H9 (cell line): ENCODE results near the gene NMRK1. TPM values are rescaled to one million over a fixed set of nuclear protein-coding genes. Genes with fewer than 3 reads are reported as not detected.

Experiments used
- DNase-seq: peaks from one replicate; pipeline ENCODE4 v3.0.0-alpha.2; 2017
- H2AFZ ChIP-seq: one replicate; pipeline ENCODE4 v1.6.1; 2013; ENCODE audit warnings: mild to moderate bottlenecking, low read length, control low read depth, moderate library complexity
- H2AK5ac ChIP-seq: 2 replicates; pipeline ENCODE4 v1.6.1; 2013; ENCODE audit warnings: low read length, control low read depth, mixed read lengths; ENCODE audit not compliant: insufficient read length
- H2BK120ac ChIP-seq: one replicate; pipeline ENCODE4 v1.6.1; 2013; ENCODE audit warnings: low read depth, mild to moderate bottlenecking, low read length, control low read depth, inconsistent platforms; ENCODE audit not compliant: poor library complexity, severe bottlenecking
- H2BK12ac ChIP-seq: 2 replicates; pipeline ENCODE4 v1.6.1; 2013; ENCODE audit warnings: low read length, control low read depth, mixed read lengths, low read depth; ENCODE audit not compliant: insufficient read length
- H2BK15ac ChIP-seq: 2 replicates; pipeline ENCODE4 v1.6.1; 2013; ENCODE audit warnings: low read depth, low read length, control low read depth
- H2BK20ac ChIP-seq: one replicate; pipeline ENCODE4 v1.6.1; 2013; ENCODE audit warnings: low read depth, mild to moderate bottlenecking, low read length, control low read depth, inconsistent platforms; ENCODE audit not compliant: poor library complexity, severe bottlenecking
- H2BK5ac ChIP-seq: 2 replicates; pipeline ENCODE4 v1.6.1; 2013; ENCODE audit warnings: low read length, control low read depth, mixed read lengths; ENCODE audit not compliant: insufficient read length
- H3K14ac ChIP-seq: 2 replicates; pipeline ENCODE4 v1.6.1; 2013; ENCODE audit warnings: low read length, control low read depth; ENCODE audit not compliant: insufficient read depth
- H3K18ac ChIP-seq: 2 replicates; pipeline ENCODE4 v1.6.1; 2013; ENCODE audit warnings: low read depth, mild to moderate bottlenecking, mixed read lengths, low read length, control low read depth; ENCODE audit not compliant: insufficient read length
- H3K23ac ChIP-seq: 2 replicates; pipeline ENCODE4 v1.6.1; 2013; ENCODE audit warnings: low read length, control low read depth, mixed read lengths, low read depth; ENCODE audit not compliant: insufficient read length
- H3K23me2 ChIP-seq: 2 replicates; pipeline ENCODE4 v1.6.1; 2013; ENCODE audit warnings: low read depth, mild to moderate bottlenecking, mixed read lengths, low read length, control low read depth; ENCODE audit not compliant: insufficient read length, poor library complexity, severe bottlenecking
- H3K27ac ChIP-seq: 2 replicates; pipeline ENCODE4 v1.5.1; 2013; ENCODE audit warnings: low read length, control low read depth, mixed read lengths, low read depth; ENCODE audit not compliant: insufficient read length
- H3K27me3 ChIP-seq: 2 replicates; pipeline ENCODE4 v1.6.1; 2013; ENCODE audit warnings: low read length, control low read depth, inconsistent platforms; ENCODE audit not compliant: insufficient read depth
- H3K4ac ChIP-seq: 2 replicates; pipeline ENCODE4 v1.6.1; 2013; ENCODE audit warnings: low read depth, mild to moderate bottlenecking, control low read depth, inconsistent platforms, low read length, moderate library complexity
- H3K4me1 ChIP-seq: 2 replicates; pipeline ENCODE4 v1.6.1; 2013; ENCODE audit warnings: low read length, control low read depth, inconsistent platforms; ENCODE audit not compliant: insufficient read depth
- H3K4me2 ChIP-seq: 2 replicates; pipeline ENCODE4 v1.6.1; 2013; ENCODE audit warnings: low read length, control low read depth, mixed read lengths; ENCODE audit not compliant: insufficient read length, insufficient read depth
- H3K56ac ChIP-seq: 2 replicates; pipeline ENCODE4 v1.6.1; 2013; ENCODE audit warnings: low read depth, mild to moderate bottlenecking, mixed read lengths, low read length, control low read depth; ENCODE audit not compliant: insufficient read length
- H3K79me1 ChIP-seq: 2 replicates; pipeline ENCODE4 v1.6.1; 2013; ENCODE audit warnings: low read depth, mild to moderate bottlenecking, moderate library complexity, low read length, control low read depth, inconsistent platforms; ENCODE audit not compliant: insufficient read depth, poor library complexity, severe bottlenecking
- H3K79me2 ChIP-seq: 2 replicates; pipeline ENCODE4 v1.6.1; 2013; ENCODE audit warnings: low read length, control low read depth, inconsistent platforms; ENCODE audit not compliant: insufficient read depth
- H3K9ac ChIP-seq: 2 replicates; pipeline ENCODE4 v1.6.1; 2013; ENCODE audit warnings: low read length, control low read depth, mixed read lengths; ENCODE audit not compliant: insufficient read length; ENCODE audit errors: extremely low read depth
- H3K9me3 ChIP-seq: one replicate; pipeline ENCODE4 v1.6.1; 2013; ENCODE audit warnings: low read depth, low read length, inconsistent platforms; ENCODE audit not compliant: control insufficient read depth
- H3T11ph ChIP-seq: one replicate; pipeline ENCODE4 v1.6.1; 2013; ENCODE audit warnings: mild to moderate bottlenecking, low read length, control low read depth, inconsistent platforms
- H4K20me1 ChIP-seq: one replicate; pipeline ENCODE4 v1.6.1; 2013; ENCODE audit not compliant: control insufficient read depth, insufficient read length, insufficient read depth
- H4K5ac ChIP-seq: 2 replicates; pipeline ENCODE4 v1.6.1; 2013; ENCODE audit warnings: low read depth, mild to moderate bottlenecking, mixed read lengths, low read length, control low read depth; ENCODE audit not compliant: insufficient read length
- H4K8ac ChIP-seq: replicated peaks from 2 replicates; pipeline ENCODE4 v1.6.1; 2013; ENCODE audit warnings: low read length, control low read depth, mixed read lengths, low read depth; ENCODE audit not compliant: insufficient read length
- H4K91ac ChIP-seq: 2 replicates; pipeline ENCODE4 v1.6.1; 2013; ENCODE audit warnings: low read depth, mild to moderate bottlenecking, moderate library complexity, mixed read lengths, low read length, control low read depth; ENCODE audit not compliant: insufficient read length
- H3K27ac Mint-ChIP-seq, 3 experiments: 2 replicates in 2 of 3; 3 replicates in 1 of 3; pipeline ENCODE4 v1.8.0; 2020 to 2021; ENCODE audit warnings: mixed read lengths in 3 of 3, mild to moderate bottlenecking in 1 of 3, moderate library complexity in 1 of 3
- H3K27me3 Mint-ChIP-seq: 2 replicates; pipeline ENCODE4 v1.8.0; 2021; ENCODE audit warnings: low read depth, mild to moderate bottlenecking, moderate library complexity, mixed read lengths
- H3K36me3 Mint-ChIP-seq, 3 experiments: 2 replicates in 2 of 3; 3 replicates in 1 of 3; pipeline ENCODE4 v1.8.0; 2020 to 2021; ENCODE audit warnings: low read depth in 3 of 3, mixed read lengths in 3 of 3; ENCODE audit not compliant: insufficient read depth in 1 of 3
- H3K4me1 Mint-ChIP-seq, 2 experiments: 2 replicates each; pipeline ENCODE4 v1.8.0; 2020; ENCODE audit warnings: mixed read lengths in 2 of 2
- H3K4me3 Mint-ChIP-seq, 2 experiments: 2 replicates in 1 of 2; 3 replicates in 1 of 2; pipeline ENCODE4 v1.8.0; 2020 to 2021; ENCODE audit warnings: mild to moderate bottlenecking in 2 of 2, mixed read lengths in 2 of 2, moderate library complexity in 1 of 2
- H3K9me3 Mint-ChIP-seq, 2 experiments: 2 replicates in 1 of 2; 3 replicates in 1 of 2; pipeline ENCODE4 v1.8.0; 2020; ENCODE audit warnings: mild to moderate bottlenecking in 2 of 2, mixed read lengths in 2 of 2, moderate library complexity in 1 of 2
- WGBS: extraction: QIAGEN DNeasy Blood & Tissue Kit; methylation state at CpG from one replicate; pipeline ENCODE4 v1.1.7; 2013; ENCODE audit warnings: missing lambda C conversion rate, low lambda C conversion rate, mixed read lengths; ENCODE audit not compliant: insufficient read length; ENCODE audit errors: extremely low coverage; 5-methylcytosine and 5-hydroxymethylcytosine counted together
- total RNA-seq: library from RNA; stranded (reverse); gene quantifications from 2 replicates; pipeline ENCODE4 v1.2.1, GENCODE V29; 2021
- TF ChIP-seq, protein P1 (sequence below): fragments of 200-600 bp; sonication (generic); conservative IDR thresholded peaks from 3 replicates; pipeline ENCODE4 v1.8.0; 2021; ENCODE audit warnings: antibody characterized with exemption, mild to moderate bottlenecking

Gene NMRK1
- total RNA-seq, 1 experiment from 2014 or later, result 3.0 TPM

DNA sequence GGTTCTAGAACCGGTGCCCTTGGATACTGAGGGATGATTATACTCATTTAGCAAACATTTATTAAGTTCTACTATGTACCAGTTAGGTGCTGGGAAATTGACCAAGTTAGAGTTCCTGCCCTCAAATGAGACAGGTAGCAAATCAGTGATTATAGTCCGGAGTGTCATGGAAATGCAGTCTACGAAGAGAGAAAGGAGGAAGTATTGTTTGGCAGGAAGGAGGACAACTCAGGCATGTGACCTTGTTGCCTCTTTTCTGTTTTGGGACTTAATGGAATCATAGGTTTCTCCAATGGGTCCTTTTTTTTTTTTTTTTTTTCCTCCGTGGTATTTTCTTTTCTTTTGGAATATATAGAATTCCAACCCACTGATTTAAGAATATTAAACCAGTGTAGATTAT lies 28.4 kb upstream of the NMRK1 start:
- no CpG with 5 or more reads among the region's 4 CpGs for WGBS
- no peaks in the 10 kb centered on the region; the same call in 1 of the 2 replicates for H3K79me2 ChIP-seq
- TF ChIP-seq, protein P1, sequence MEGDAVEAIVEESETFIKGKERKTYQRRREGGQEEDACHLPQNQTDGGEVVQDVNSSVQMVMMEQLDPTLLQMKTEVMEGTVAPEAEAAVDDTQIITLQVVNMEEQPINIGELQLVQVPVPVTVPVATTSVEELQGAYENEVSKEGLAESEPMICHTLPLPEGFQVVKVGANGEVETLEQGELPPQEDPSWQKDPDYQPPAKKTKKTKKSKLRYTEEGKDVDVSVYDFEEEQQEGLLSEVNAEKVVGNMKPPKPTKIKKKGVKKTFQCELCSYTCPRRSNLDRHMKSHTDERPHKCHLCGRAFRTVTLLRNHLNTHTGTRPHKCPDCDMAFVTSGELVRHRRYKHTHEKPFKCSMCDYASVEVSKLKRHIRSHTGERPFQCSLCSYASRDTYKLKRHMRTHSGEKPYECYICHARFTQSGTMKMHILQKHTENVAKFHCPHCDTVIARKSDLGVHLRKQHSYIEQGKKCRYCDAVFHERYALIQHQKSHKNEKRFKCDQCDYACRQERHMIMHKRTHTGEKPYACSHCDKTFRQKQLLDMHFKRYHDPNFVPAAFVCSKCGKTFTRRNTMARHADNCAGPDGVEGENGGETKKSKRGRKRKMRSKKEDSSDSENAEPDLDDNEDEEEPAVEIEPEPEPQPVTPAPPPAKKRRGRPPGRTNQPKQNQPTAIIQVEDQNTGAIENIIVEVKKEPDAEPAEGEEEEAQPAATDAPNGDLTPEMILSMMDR, result no peak

More for the DNA sequence above, 28.4 kb upstream of the NMRK1 start:
- Histone ChIP-seq H3K23me2 (no peaks in the 10 kb centered on the region), H3K14ac (no peak overlapping the region), H4K8ac (no peak overlapping the region), H3K27ac (no peak overlapping the region), H3T11ph (no peak overlapping the region), H4K91ac (no peak overlapping the region), H3K9me3 (no peaks in the 10 kb centered on the region), H3K56ac (no peak overlapping the region), H2BK5ac (no peak overlapping the region), H2BK12ac (no peak overlapping the region), H2BK120ac (no peak overlapping the region), H3K27me3 (no peaks in the 10 kb centered on the region), H3K4ac (no peak overlapping the region), H3K18ac (no peak overlapping the region), H2BK15ac (no peak overlapping the region), H3K4me2 (no peak overlapping the region), H3K4me1 (no peaks in the 10 kb centered on the region), H3K23ac (no peak overlapping the region), H4K20me1 (no peaks in the 10 kb centered on the region), H3K79me1 (no peaks in the 10 kb centered on the region), H2AFZ (no peak overlapping the region), H3K9ac (no peak overlapping the region), H2BK20ac (no peak overlapping the region), H2AK5ac (no peak overlapping the region), H4K5ac (no peak overlapping the region)
- Mint-ChIP-seq H3K27me3 (no peaks in the 10 kb centered on the region), H3K4me1 (no peaks in the 10 kb centered on the region), H3K9me3 (no peaks in the 10 kb centered on the region), H3K36me3 (peaks cover 7 to 14% (median 8%) of the 10 kb centered on the region in 3 experiments; a peak in 6 of 7 replicates), H3K27ac (no peak overlapping the region), H3K4me3 (no peak overlapping the region)
- DNase-seq, result no peak
